HG02798 (cell line): ENCODE measurements around the gene PRIM1.

Experiments used
- ATAC-seq: cut with Tn5 transposase; IDR thresholded peaks from one replicate; pipeline ENCODE4 v1.9.1; 2021; ENCODE audit warnings: mild to moderate bottlenecking; ENCODE audit not compliant: unreplicated experiment, poor library complexity

Gene PRIM1

GRCh38 chr12:56684745-56685359 is 67.3 kb downstream of the PRIM1 start:
- no peak for ATAC-seq

GRCh38 chr12:56682323-56682722 is 69.8 kb downstream of the PRIM1 start:
- no peak for ATAC-seq
